HS-5 (cell line): ENCODE measurements around the gene CERS3.
A peak's percentile ranks its signal among the peaks of the same experiment; 100 is the strongest.
"Not testable (repeated sequence)": the region's sequence is repeated elsewhere in the genome, so short reads cannot be mapped to it uniquely, and the experiment has no call there.

Experiments
- DNase-seq: peaks from one replicate; pipeline ENCODE4 v3.0.0-alpha.2; 2012; ENCODE audit warnings: low read depth

CERS3 gene

GRCh38 chr15:100464888-100465287 lies 63.9 kb downstream of the CERS3 start:
- DNase-seq = no peak

GRCh38 chr15:100464256-100464655 lies 64.5 kb downstream of the CERS3 start:
- no peak for DNase-seq

GRCh38 chr15:100463515-100463914 lies 65.2 kb downstream of the CERS3 start:
- DNase-seq = no peak

- DNase-seq = no peak
These were observed 67.7 kb downstream of the CERS3 start for GRCh38 chr15:100461049-100461448.

GRCh38 chr15:100457201-100457600 lies 71.5 kb downstream of the CERS3 start:
- DNase-seq = peak; percentile 9

GRCh38 chr15:100454148-100454547 lies 74.6 kb downstream of the CERS3 start:
- DNase-seq = no peak

GRCh38 chr15:100448481-100448880 lies 80.3 kb downstream of the CERS3 start:
- DNase-seq = no peak

GRCh38 chr15:100441063-100441462 lies 87.7 kb downstream of the CERS3 start:
- not testable (repeated sequence) for DNase-seq

- DNase-seq = no peak
These were observed 89.2 kb downstream of the CERS3 start for GRCh38 chr15:100439514-100439913.

GRCh38 chr15:100438570-100438969 lies 90.2 kb downstream of the CERS3 start:
- DNase-seq = no peak

- DNase-seq = no peak
These were observed 91.5 kb downstream of the CERS3 start for GRCh38 chr15:100437261-100437660.

- DNase-seq = no peak
These were observed 94.2 kb downstream of the CERS3 start for GRCh38 chr15:100434561-100434960.

- DNase-seq = no peak
These were observed 94.7 kb downstream of the CERS3 start for GRCh38 chr15:100434038-100434437.

GRCh38 chr15:100433304-100433703 lies 95.4 kb downstream of the CERS3 start:
- no peak for DNase-seq

GRCh38 chr15:100430411-100430810 lies 98.3 kb downstream of the CERS3 start:
- DNase-seq = no peak

- no peak for DNase-seq
These were observed 99.5 kb downstream of the CERS3 start for GRCh38 chr15:100429116-100429728.

GRCh38 chr15:100426937-100427336 lies 101.8 kb downstream of the CERS3 start:
- DNase-seq = no peak

GRCh38 chr15:100405179-100405578 lies 123.6 kb downstream of the CERS3 start:
- DNase-seq = no peak

- DNase-seq = no peak
These were observed 127.8 kb downstream of the CERS3 start for GRCh38 chr15:100400996-100401395.

- no peak for DNase-seq
These were observed 133.9 kb downstream of the CERS3 start for GRCh38 chr15:100394736-100395440.

GRCh38 chr15:100393008-100393407 lies 135.7 kb downstream of the CERS3 start:
- no peak for DNase-seq

GRCh38 chr15:100385300-100386050 lies 143.3 kb downstream of the CERS3 start:
- no peak for DNase-seq

GRCh38 chr15:100384108-100384410 lies 144.7 kb downstream of the CERS3 start:
- DNase-seq = no peak
